Mesenchymal stem cell (in vitro differentiated cells and primary cell): ENCODE results near the gene VSTM2L.

Source experiments
- DNase-seq: peaks from one replicate; pipeline ENCODE4 v3.0.0-alpha.2; 2013
- H2AFZ ChIP-seq: one replicate; pipeline ENCODE4 v1.6.1; 2013; ENCODE audit warnings: low read depth, mild to moderate bottlenecking, control low read depth, inconsistent platforms, low read length, moderate library complexity
- H2AK5ac ChIP-seq: 2 replicates; pipeline ENCODE4 v1.6.1; 2013; ENCODE audit warnings: low read length, moderate library complexity, mild to moderate bottlenecking, inconsistent platforms; ENCODE audit not compliant: severe bottlenecking
- H2BK120ac ChIP-seq: one replicate; pipeline ENCODE4 v1.6.1; 2013; ENCODE audit warnings: low read depth, mild to moderate bottlenecking, inconsistent platforms, low read length, moderate library complexity
- H2BK12ac ChIP-seq, 2 experiments: one replicate each; pipeline ENCODE4 v1.6.1; 2013; ENCODE audit warnings: inconsistent platforms in 2 of 2, low read length in 2 of 2, mild to moderate bottlenecking in 2 of 2, moderate library complexity in 2 of 2, control low read depth in 1 of 2
- H2BK15ac ChIP-seq: one replicate; pipeline ENCODE4 v1.6.1; 2013; ENCODE audit warnings: mild to moderate bottlenecking, low read depth, inconsistent platforms; ENCODE audit not compliant: poor library complexity, severe bottlenecking
- H2BK5ac ChIP-seq: 2 replicates; pipeline ENCODE4 v1.6.1; 2013; ENCODE audit warnings: low read depth, mild to moderate bottlenecking, low read length, control low read depth, inconsistent platforms; ENCODE audit not compliant: poor library complexity, severe bottlenecking
- H3K14ac ChIP-seq, 2 experiments: one replicate each; pipeline ENCODE4 v1.6.1; 2013; ENCODE audit warnings: inconsistent platforms in 2 of 2, low read length in 2 of 2, control low read depth in 1 of 2, mild to moderate bottlenecking in 1 of 2, moderate library complexity in 1 of 2
- H3K18ac ChIP-seq, 2 experiments: one replicate each; pipeline ENCODE4 v1.6.1; 2013; ENCODE audit warnings: inconsistent platforms in 2 of 2, low read length in 2 of 2, control low read depth in 1 of 2, low read depth in 1 of 2, mild to moderate bottlenecking in 1 of 2
- H3K23ac ChIP-seq, 2 experiments: one replicate each; pipeline ENCODE4 v1.6.1; 2013; ENCODE audit warnings: inconsistent platforms in 2 of 2, low read length in 2 of 2, mild to moderate bottlenecking in 2 of 2, moderate library complexity in 2 of 2, control low read depth in 1 of 2
- H3K27ac ChIP-seq: 2 replicates; pipeline ENCODE4 v1.5.1; 2013; ENCODE audit warnings: mild to moderate bottlenecking, moderate library complexity, low read length, control low read depth, inconsistent platforms; ENCODE audit not compliant: poor library complexity, severe bottlenecking
- H3K27me3 ChIP-seq, 2 experiments: 2 replicates each; pipeline versions ENCODE4 v1.6.1 to v1.7.0; 2013; ENCODE audit warnings: low read length in 2 of 2, mild to moderate bottlenecking in 2 of 2, moderate library complexity in 2 of 2, control low read depth in 1 of 2, inconsistent platforms in 1 of 2; ENCODE audit not compliant: control insufficient read depth in 1 of 2, insufficient read depth in 1 of 2
- H3K36me3 ChIP-seq, 2 experiments: 2 replicates each; pipeline versions ENCODE4 v1.6.1 to v1.7.0; 2013; ENCODE audit warnings: low read length in 2 of 2, control low read depth in 1 of 2, inconsistent platforms in 1 of 2, low read depth in 1 of 2, mild to moderate bottlenecking in 1 of 2; ENCODE audit not compliant: insufficient read depth in 2 of 2, control insufficient read depth in 1 of 2
- H3K4ac ChIP-seq, 2 experiments: one replicate each; pipeline ENCODE4 v1.6.1; 2013; ENCODE audit warnings: inconsistent platforms in 2 of 2, low read length in 2 of 2, mild to moderate bottlenecking in 2 of 2, moderate library complexity in 2 of 2, control low read depth in 1 of 2, low read depth in 1 of 2
- H3K4me1 ChIP-seq: 2 replicates; pipeline ENCODE4 v1.6.1; 2013; ENCODE audit warnings: low read depth, low read length, control low read depth; ENCODE audit not compliant: control insufficient read depth, insufficient read depth
- H3K4me2 ChIP-seq: 2 replicates; pipeline ENCODE4 v1.6.1; 2013; ENCODE audit warnings: low read length, mild to moderate bottlenecking, inconsistent platforms; ENCODE audit not compliant: poor library complexity, severe bottlenecking
- H3K4me3 ChIP-seq, 2 experiments: 2 replicates each; pipeline versions ENCODE4 v1.5.1 to v1.7.0; 2013; ENCODE audit warnings: low read length in 2 of 2, mild to moderate bottlenecking in 2 of 2, control low read depth in 1 of 2, low read depth in 1 of 2; ENCODE audit not compliant: insufficient read depth in 1 of 2
- H3K79me1 ChIP-seq: replicated peaks from 2 replicates; pipeline ENCODE4 v1.6.1; 2013; ENCODE audit warnings: mild to moderate bottlenecking, control low read depth, low read length, inconsistent platforms; ENCODE audit not compliant: poor library complexity, severe bottlenecking
- H3K9ac ChIP-seq: 2 replicates; pipeline ENCODE4 v1.7.0; 2013; ENCODE audit warnings: mild to moderate bottlenecking, low read length, moderate library complexity
- H3K9me3 ChIP-seq: 2 replicates; pipeline ENCODE4 v1.7.0; 2013; ENCODE audit warnings: mild to moderate bottlenecking, low read length; ENCODE audit not compliant: control insufficient read depth
- H4K8ac ChIP-seq: one replicate; pipeline ENCODE4 v1.6.1; 2013; ENCODE audit warnings: inconsistent platforms, mild to moderate bottlenecking, low read length, moderate library complexity
- H4K91ac ChIP-seq: one replicate; pipeline ENCODE4 v1.6.1; 2013; ENCODE audit warnings: mild to moderate bottlenecking, low read length, inconsistent platforms
- WGBS: methylation state at CpG from one replicate; pipeline ENCODE4 v1.1.7; 2013; ENCODE audit warnings: mixed read lengths; 5-methylcytosine and 5-hydroxymethylcytosine counted together

Gene VSTM2L

DNA sequence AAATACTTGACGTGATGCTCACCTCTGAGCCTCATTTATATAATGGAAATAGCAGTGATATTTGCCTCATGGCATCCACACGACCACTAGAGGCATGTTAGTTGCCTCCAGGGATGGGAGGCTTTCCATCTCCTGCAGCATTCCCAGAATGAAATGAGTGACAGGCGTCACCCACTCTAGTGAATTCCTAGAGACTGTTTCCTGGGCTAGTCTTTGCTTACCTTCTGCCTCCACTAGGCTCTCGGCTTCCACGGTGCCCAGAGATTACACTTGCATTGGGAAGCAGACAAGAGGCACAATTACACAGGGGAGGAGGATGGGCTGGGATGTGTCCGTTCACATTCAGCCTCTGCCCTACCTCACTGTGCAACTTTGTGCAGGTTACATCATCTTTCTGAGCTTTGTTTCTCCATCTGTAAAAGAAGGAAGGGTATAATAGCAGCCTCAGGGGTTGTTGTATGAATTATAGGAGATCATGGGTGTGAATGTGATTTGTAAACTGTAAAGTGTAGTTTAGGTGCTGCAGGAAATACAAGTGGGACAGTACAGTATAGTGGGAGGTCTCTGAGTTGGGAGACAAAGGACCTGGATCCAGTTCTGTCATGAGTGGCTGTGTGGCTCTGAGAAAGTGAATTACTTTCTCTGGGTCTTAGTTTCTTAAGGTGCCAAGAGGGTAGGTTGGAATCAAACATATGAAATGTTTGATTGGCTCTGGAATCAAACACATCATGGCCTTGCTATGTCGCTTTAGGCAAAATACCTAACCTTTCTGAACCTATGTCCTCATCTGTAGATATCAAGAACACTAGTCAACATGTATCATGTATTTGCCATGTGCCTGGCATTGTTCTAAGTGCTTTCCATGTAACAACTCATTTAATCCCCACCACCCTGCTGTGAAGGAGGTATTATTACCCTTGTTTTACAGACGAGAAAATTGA is 3.6 kb upstream of the VSTM2L start:
- Histone ChIP-seq H3K4ac (no peak overlapping the region), H3K18ac (no peak overlapping the region), H2BK120ac (no peak overlapping the region), H3K27ac (no peak overlapping the region), H2AK5ac (no peak overlapping the region), H3K4me3 (no peak overlapping the region), H2AFZ (no peak overlapping the region), H2BK15ac (no peak overlapping the region), H3K23ac (no peak overlapping the region), H3K4me2 (no peak overlapping the region), H3K4me1 (peaks cover 14% of the 10 kb centered on the region), H3K9ac (no peak overlapping the region), H3K14ac (no peak overlapping the region), H4K91ac (no peak overlapping the region), H4K8ac (no peak overlapping the region), H3K36me3 (no peaks in the 10 kb centered on the region), H2BK5ac (no peak overlapping the region), H3K9me3 (no peaks in the 10 kb centered on the region), H2BK12ac (no peak overlapping the region), H3K79me1 (no peaks in the 10 kb centered on the region), H3K27me3 (peaks cover 51 to 53% of the 10 kb centered on the region in 2 experiments)
- no peak for DNase-seq
- whole genome bisulfite sequencing, result 66% methylated on average over 8 of the region's 8 CpGs

- Histone ChIP-seq H2AK5ac (no peak overlapping the region), H4K91ac (no peak overlapping the region), H3K9ac (no peak overlapping the region), H3K23ac (no peak overlapping the region), H3K79me1 (no peaks in the 10 kb centered on the region), H2BK12ac (no peak overlapping the region), H3K27me3 (peaks cover 66% of the 10 kb centered on the region in 2 experiments), H2BK15ac (no peak overlapping the region), H2BK120ac (no peak overlapping the region), H4K8ac (no peak overlapping the region), H3K4ac (no peak overlapping the region), H3K14ac (no peak overlapping the region), H3K4me3 (no peak overlapping the region), H3K36me3 (no peaks in the 10 kb centered on the region), H2AFZ (no peak overlapping the region), H2BK5ac (no peak overlapping the region), H3K18ac (no peak overlapping the region), H3K4me2 (no peak overlapping the region), H3K27ac (no peak overlapping the region), H3K4me1 (peaks cover 14% of the 10 kb centered on the region), H3K9me3 (no peaks in the 10 kb centered on the region)
- DNase-seq, result no peak
- 22% methylated on average over 15 of the region's 18 CpGs for WGBS
Observed at GRCh38 chr20:37901240-37901639, 1.7 kb upstream of the VSTM2L start.

DNA sequence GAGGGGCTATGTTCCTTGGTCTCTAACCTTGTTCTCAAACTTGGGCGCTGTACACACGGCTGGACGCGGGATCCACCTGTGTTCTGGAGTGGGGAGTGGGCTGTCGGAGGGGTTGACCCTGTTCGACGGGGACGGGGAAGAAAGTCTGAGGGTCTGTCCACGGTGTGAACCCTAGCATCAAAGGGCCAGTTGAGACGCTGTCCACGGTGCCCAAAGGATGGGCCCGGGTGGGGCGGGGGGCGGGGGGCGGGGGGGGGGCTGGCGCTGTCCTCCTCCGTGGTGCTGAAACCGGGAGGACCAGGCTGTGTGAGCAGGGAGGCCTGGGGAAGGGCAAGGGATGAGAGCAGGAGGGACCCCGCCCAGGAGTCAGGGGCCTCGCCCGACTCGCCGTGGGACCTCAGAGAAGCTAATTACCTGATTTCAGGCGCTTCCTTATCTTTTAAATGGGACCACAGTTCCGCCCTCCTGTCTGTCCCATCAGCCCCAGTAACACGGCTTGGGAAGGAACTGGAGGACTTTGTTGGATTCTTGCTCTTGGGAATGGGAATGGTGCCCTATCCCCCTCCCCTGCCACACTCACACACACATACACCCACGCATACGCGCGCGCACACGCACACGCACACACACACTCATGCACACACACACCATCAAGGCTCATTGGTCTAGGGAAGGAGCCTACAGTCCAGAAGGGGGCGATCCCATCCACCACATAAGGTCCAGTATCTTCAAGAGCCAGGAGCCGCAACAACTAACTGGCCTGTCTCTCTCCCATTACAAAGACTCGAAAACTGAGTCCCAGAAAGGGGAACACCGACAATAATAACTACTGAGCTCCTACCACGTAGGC is 1.0 kb upstream of the VSTM2L start:
- no peak overlapping the region for H2AK5ac ChIP-seq
- no peak overlapping the region for H3K9ac ChIP-seq
- H3K4me1 ChIP-seq, result peaks cover 13% of the 10 kb centered on the region
- H3K4ac ChIP-seq, result no peak overlapping the region
- no peak overlapping the region for H3K23ac ChIP-seq
- peak overlapping the region; percentile 79 for H3K4me2 ChIP-seq
- no peak overlapping the region for H2BK5ac ChIP-seq
- no peak overlapping the region for H2BK15ac ChIP-seq
- H4K91ac ChIP-seq, result no peak overlapping the region
- H4K8ac ChIP-seq, result no peak overlapping the region
- no peak overlapping the region for H3K14ac ChIP-seq
- no peak overlapping the region for H2BK120ac ChIP-seq
- H3K27me3 ChIP-seq, result peaks cover 66 to 70% of the 10 kb centered on the region in 2 experiments
- no peaks in the 10 kb centered on the region for H3K36me3 ChIP-seq
- H3K4me3 ChIP-seq, result peak overlapping the region in 1 of 2 experiments; percentile 56
- H3K18ac ChIP-seq, result no peak overlapping the region
- WGBS, result 25% methylated on average over 25 of the region's 38 CpGs
- peak; percentile 53 for DNase-seq
- H3K27ac ChIP-seq, result no peak overlapping the region
- no peak overlapping the region for H2BK12ac ChIP-seq
- no peaks in the 10 kb centered on the region for H3K9me3 ChIP-seq
- H2AFZ ChIP-seq, result no peak overlapping the region
- no peaks in the 10 kb centered on the region for H3K79me1 ChIP-seq
